Skin epidermis (tissue), 12 donors: ENCODE measurements around the gene TSPAN5.
A peak's percentile ranks its signal among the peaks of the same experiment; 100 is the strongest.

Experiments used
- H3K27ac ChIP-seq, 21 experiments: fragments of 200-600 bp; sonication (generic) in 11 of 21; one replicate each; pipeline ENCODE4 v1.5.0; 2020; ENCODE audit warnings: mild to moderate bottlenecking in 3 of 21, inconsistent platforms in 2 of 21, moderate library complexity in 2 of 21
- H3K4me3 ChIP-seq, 7 experiments: fragments of 200-600 bp; sonication (generic) in 2 of 7; one replicate each; pipeline ENCODE4 v1.5.0; 2020; ENCODE audit warnings: inconsistent platforms in 2 of 7, mild to moderate bottlenecking in 2 of 7, moderate library complexity in 1 of 7

The TSPAN5 gene

GRCh38 chr4:98625920-98626319 is 32.5 kb downstream of the TSPAN5 start:
- H3K4me3 ChIP-seq: no peak overlapping the region
- peak overlapping the region in 3 of 21 experiments; percentile 7 to 24 (median 13) for H3K27ac ChIP-seq

- Histone ChIP-seq H3K4me3 (no peak overlapping the region), H3K27ac (peak overlapping the region in 1 of 21 experiments; percentile 13)
Measured at GRCh38 chr4:98625399-98625798, 33.0 kb downstream of the TSPAN5 start.

GRCh38 chr4:98624642-98625041 is 33.8 kb downstream of the TSPAN5 start:
- no peak overlapping the region for H3K27ac ChIP-seq
- no peak overlapping the region for H3K4me3 ChIP-seq

- Histone ChIP-seq H3K4me3 (no peak overlapping the region), H3K27ac (no peak overlapping the region)
Measured at GRCh38 chr4:98624144-98624543, 34.3 kb downstream of the TSPAN5 start.

- H3K27ac ChIP-seq: no peak overlapping the region
- no peak overlapping the region for H3K4me3 ChIP-seq
Measured at GRCh38 chr4:98623126-98623802, 35.1 kb downstream of the TSPAN5 start.

- Histone ChIP-seq H3K4me3 (no peak overlapping the region), H3K27ac (no peak overlapping the region)
Measured at GRCh38 chr4:98620087-98620784, 38.2 kb downstream of the TSPAN5 start.

- Histone ChIP-seq H3K4me3 (no peak overlapping the region), H3K27ac (no peak overlapping the region)
Measured at GRCh38 chr4:98619180-98619579, 39.2 kb downstream of the TSPAN5 start.

- Histone ChIP-seq H3K27ac (no peak overlapping the region), H3K4me3 (no peak overlapping the region)
Measured at GRCh38 chr4:98618680-98619079, 39.7 kb downstream of the TSPAN5 start.

- no peak overlapping the region for H3K27ac ChIP-seq
- no peak overlapping the region for H3K4me3 ChIP-seq
Measured at GRCh38 chr4:98617358-98618047, 40.9 kb downstream of the TSPAN5 start.

GRCh38 chr4:98615991-98616390 is 42.4 kb downstream of the TSPAN5 start:
- Histone ChIP-seq H3K4me3 (no peak overlapping the region), H3K27ac (no peak overlapping the region)

- Histone ChIP-seq H3K4me3 (no peak overlapping the region), H3K27ac (peak overlapping the region in 2 of 21 experiments; percentile 29 to 40)
Measured at GRCh38 chr4:98614662-98615061, 43.7 kb downstream of the TSPAN5 start.

- Histone ChIP-seq H3K27ac (peak overlapping the region in 4 of 21 experiments; percentile 28 to 40 (median 30)), H3K4me3 (no peak overlapping the region)
Measured at GRCh38 chr4:98614094-98614493, 44.3 kb downstream of the TSPAN5 start.

- Histone ChIP-seq H3K4me3 (no peak overlapping the region), H3K27ac (peak overlapping the region in 1 of 21 experiments; percentile 28)
Measured at GRCh38 chr4:98613453-98614075, 44.8 kb downstream of the TSPAN5 start.

- Histone ChIP-seq H3K4me3 (no peak overlapping the region), H3K27ac (no peak overlapping the region)
Measured at GRCh38 chr4:98612318-98613250, 45.8 kb downstream of the TSPAN5 start.

- Histone ChIP-seq H3K27ac (no peak overlapping the region), H3K4me3 (no peak overlapping the region)
Measured at GRCh38 chr4:98611677-98612317, 46.6 kb downstream of the TSPAN5 start.

- H3K27ac ChIP-seq: no peak overlapping the region
- no peak overlapping the region for H3K4me3 ChIP-seq
Measured at GRCh38 chr4:98610926-98611676, 47.3 kb downstream of the TSPAN5 start.

GRCh38 chr4:98610431-98610830 is 48.0 kb downstream of the TSPAN5 start:
- H3K4me3 ChIP-seq: no peak overlapping the region
- no peak overlapping the region for H3K27ac ChIP-seq

GRCh38 chr4:98609934-98610333 is 48.5 kb downstream of the TSPAN5 start:
- no peak overlapping the region for H3K4me3 ChIP-seq
- no peak overlapping the region for H3K27ac ChIP-seq
